ENCODE results near the gene ITGB5.

GRCh38 chr3:124764746-124765145 lies 122.4 kb downstream of the ITGB5 start:
- TF ChIP-seq, protein P1, sequence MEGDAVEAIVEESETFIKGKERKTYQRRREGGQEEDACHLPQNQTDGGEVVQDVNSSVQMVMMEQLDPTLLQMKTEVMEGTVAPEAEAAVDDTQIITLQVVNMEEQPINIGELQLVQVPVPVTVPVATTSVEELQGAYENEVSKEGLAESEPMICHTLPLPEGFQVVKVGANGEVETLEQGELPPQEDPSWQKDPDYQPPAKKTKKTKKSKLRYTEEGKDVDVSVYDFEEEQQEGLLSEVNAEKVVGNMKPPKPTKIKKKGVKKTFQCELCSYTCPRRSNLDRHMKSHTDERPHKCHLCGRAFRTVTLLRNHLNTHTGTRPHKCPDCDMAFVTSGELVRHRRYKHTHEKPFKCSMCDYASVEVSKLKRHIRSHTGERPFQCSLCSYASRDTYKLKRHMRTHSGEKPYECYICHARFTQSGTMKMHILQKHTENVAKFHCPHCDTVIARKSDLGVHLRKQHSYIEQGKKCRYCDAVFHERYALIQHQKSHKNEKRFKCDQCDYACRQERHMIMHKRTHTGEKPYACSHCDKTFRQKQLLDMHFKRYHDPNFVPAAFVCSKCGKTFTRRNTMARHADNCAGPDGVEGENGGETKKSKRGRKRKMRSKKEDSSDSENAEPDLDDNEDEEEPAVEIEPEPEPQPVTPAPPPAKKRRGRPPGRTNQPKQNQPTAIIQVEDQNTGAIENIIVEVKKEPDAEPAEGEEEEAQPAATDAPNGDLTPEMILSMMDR (conservative IDR thresholded peaks at IDR 0.05; ENCODE audit: low read length) = no peak
- no peak for TF ChIP-seq EZH2phosphoT487 (IDR thresholded peaks at IDR 0.05; ENCODE audit: borderline replicate concordance, low read depth, low read length)
